Stimulated activated CD4-positive, alpha-beta T cell treated with anti-CD3 and anti-CD28 coated beads, Interleukin-1b, Interleukin-23, amount 100 ng/mL, for 48 hours (primary cell): ENCODE measurements around the gene MBLAC1.

Experiments used
- DNase-seq: peaks from one replicate; pipeline ENCODE4 v3.0.0-alpha.2; 2020

The MBLAC1 gene

DNA sequence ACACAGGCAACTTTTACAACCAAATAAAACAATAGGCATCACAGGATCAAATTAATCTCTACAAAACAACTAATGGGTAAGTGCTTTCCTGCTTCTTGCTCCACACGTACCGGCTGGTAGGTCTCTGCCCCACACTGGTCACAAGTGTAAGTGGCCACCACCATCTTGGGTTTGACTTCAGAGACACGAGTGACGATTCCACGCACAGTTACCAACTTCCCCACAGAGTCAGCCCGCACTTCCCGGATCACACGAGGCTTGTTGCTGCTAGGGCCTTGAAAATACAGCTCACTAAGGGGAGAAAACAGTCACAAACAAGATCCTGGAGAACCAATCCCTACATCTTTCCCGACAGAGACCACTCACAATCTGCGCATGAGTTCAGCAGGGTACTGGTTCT, 27.9 kb upstream of the MBLAC1 start:
- no peak for DNase-seq

DNA sequence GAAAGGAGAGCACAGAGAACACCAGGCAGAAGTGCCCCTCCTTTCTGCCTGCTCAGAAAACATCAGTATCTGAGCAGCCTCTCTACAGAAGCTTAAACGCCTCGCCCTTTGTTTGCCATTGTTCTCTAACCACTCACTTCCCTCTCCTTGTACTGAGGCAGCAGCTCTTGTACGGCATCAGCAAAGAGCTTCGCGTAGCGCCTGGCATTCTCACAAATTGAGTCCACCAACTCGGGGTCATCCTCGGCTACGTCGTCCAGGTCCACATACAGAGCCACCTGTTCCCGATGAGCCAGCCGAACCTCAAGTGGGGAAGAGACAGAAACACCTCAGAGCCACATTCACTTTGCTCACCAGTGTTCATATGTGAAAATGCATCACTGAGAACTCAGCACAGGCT, 27.3 kb upstream of the MBLAC1 start:
- DNase-seq, result no peak

DNA sequence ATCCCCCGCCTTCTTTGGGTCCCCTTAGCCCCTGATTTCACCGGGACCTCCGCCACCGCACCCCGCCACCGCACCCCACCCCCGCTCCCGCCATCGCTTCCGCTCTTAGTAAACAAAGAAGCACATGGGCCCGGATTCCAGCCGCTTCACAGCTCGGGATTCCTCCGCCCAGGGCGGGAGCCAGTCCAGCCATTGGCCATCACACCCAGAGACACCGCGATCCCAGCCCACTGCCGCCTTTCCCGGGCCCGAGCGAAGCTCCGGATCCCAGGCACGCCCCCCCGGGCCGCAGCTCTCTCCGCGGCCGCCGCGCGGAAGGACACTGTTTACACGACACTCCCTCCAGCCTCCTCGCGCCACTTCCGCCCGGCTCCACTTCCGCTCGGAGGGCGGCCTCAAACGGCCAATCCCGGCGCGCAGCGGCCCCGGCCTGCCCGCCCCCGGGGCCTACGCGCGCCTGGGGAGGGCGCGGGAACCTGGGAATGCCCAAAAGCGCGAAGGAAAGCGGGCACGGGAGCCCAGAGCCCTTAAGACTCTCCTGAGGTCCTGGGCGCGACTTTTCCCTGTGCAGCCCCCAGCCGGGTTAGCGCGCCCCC, 26.2 kb upstream of the MBLAC1 start:
- DNase-seq, result peak; percentile 87

DNA sequence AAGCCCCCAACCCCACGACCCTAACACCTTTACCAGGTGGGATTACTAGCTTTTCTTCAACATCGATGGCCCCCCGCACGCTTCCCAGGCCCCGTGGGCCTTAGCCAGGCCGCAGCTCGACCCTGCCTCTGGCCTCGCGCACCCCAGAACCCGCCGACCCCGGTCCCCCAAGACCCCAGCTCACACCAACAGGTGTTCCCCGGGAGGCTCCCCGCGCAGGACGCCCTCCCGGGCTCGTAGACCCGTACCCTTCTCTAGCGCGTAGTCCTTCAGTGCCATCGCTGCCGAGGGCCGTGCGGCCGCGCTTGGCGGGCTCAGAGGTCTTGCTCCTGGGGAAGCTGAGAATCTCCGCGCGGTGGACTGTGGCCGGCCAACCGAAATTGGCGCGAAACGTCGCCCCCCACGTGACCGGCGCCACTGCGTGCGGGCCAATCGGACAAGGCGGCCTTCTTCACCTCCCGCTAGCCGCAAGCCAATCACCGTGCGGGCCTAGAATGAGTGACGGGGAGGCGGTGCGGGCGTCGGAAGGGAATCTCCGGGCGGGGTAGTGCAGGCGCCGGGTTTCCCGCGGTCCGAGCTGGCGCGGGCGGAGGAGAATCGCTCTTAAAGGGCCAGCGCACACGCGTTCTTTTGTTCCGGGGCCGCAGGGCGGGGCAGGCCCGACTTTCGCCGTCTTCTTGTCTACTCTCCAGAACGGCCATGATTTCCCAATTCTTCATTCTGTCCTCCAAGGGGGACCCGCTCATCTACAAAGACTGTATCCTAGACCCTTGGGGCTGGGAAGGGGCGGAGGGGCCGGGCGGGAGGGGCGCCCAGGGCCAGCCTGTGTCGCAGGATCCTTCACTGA, 25.5 kb upstream of the MBLAC1 start, which contains the start of the genes AP4M1 and MCM7:
Gene AP4M1 (plus strand): TSS at position 628 of the 847 bp plus-strand sequence. CDS start 72 bp downstream, at position 700.
Gene MCM7 (minus strand): TSS at position 382 of the 847 bp plus-strand sequence. CDS start 103 bp downstream, at position 279.
- DNase-seq, result peak; percentile 99

DNA sequence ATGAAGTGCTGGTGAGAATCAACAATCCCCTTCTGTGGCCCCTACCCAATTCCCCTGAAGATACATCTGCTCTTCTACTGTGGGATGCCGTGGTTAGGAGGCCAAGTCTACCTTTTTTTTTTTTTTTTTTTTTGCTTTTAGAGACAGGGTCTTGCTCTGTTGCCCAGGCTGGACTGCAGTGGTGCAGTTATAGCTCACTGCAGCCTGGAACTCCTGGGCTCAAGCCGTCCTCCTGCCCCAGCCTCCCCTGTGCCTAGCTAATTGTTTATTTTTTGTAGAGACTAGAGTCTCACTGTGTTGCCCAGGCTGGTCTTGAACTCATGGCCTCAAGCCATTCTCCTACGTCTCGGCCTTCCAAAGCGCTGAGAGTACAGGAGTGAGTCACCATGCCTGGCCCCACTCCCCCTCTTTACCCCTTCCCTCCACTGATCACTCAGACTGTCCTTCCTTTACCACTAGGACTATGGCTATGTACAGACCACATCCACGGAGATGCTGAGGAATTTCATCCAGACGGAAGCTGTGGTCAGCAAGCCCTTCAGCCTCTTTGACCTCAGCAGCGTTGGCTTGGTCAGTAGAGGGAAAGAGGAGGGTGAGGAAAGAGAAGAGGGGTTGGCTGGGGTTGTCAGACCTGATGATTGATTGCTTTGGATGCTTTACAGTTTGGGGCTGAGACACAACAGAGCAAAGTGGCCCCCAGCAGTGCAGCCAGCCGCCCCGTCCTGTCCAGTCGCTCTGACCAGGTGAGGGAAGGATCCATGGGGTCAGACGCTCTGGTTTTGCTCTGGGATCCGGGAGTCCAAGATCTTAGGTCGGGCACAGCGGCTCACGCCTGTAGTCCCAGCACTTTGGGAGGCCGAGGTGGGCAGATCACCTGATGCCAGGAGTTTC, 23.6 kb upstream of the MBLAC1 start:
- DNase-seq, result no peak

DNA sequence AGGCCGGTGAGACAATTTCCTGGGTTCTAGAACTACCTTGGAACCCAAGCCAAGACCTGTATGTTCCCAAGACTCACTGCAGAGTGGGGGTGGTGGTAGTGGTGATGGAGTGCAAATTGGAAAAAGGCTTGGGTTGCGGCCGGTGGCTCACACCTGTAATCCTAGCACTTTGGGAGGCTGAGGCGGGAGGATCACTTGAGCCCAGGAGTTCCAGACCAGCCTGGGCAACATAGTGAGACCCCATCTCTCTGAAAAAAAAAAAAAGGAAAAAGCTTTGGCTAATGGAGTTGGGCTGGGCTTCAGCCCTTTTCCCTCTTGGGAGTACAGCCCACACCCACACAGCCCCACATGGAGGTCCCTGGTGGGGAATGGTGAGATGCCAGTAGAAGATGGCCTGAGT, 21.2 kb upstream of the MBLAC1 start:
- DNase-seq, result no peak

DNA sequence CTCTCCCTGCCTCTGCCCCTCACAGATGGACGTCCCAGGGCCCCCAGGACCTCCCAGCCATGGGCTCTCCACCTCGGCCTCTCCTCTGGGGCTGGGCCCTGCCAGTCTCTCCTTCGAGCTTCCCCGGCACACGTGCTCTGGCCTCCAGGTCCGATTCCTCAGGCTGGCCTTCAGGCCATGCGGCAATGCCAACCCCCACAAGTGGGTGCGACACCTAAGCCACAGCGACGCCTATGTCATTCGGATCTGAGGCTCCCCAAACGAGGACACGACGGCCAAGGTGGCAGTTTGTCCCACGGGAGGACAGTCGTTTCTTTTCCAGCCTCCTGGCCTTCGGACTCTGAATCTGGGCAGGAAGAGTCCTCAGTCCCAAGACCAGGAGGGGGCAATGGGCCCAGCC, 20.1 kb upstream of the MBLAC1 start:
- DNase-seq, result no peak

DNA sequence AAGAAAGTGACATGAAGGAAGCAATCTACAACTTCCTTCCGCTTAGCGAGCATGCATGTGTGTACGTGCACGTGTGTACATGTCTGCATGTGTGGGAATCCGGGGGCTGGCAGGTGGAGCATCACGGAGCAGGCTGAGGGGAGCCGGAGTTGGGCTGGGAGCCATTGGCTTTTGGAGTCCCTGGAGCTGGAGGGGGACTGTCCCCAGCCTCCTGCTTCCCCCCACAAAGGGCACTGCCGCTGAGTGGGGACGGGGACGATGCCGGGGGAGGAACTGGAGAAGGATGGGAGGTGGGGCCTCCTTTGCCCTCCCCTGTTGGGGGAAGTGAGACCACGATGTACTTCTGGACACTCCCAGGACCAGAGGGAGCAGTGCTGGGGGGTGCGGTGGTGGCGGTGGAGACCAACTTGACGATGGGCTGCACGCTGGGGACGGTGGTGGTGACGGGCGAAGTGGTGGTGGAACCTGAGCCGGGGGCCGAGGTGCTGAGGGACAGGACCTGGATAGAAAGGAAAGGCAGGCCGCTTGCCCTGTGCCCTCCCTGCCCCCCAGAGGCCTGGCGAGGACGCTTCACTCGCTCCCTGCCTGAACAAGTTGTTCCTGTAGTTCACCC, 19.5 kb upstream of the MBLAC1 start:
- no peak for DNase-seq

DNA sequence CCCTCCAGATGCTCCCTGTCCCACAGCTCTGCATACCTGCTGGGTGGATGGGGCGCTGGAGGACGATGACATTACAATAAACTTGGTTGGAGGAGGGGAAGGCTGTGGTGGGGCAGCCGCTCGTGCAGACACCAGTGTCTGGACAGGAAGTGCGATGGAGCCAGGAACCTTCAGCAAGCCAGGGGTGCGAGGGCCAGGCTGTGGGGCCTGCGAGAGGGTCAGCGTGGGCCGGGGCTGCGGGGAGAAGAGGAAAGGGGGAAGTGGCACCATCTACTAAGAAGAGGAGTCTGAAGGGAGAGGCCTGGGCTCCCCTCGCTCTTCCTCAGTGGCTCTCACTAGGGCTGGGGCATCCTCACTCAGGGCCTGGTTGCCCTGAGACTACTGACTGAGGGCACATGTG, 18.9 kb upstream of the MBLAC1 start:
- DNase-seq, result no peak

DNA sequence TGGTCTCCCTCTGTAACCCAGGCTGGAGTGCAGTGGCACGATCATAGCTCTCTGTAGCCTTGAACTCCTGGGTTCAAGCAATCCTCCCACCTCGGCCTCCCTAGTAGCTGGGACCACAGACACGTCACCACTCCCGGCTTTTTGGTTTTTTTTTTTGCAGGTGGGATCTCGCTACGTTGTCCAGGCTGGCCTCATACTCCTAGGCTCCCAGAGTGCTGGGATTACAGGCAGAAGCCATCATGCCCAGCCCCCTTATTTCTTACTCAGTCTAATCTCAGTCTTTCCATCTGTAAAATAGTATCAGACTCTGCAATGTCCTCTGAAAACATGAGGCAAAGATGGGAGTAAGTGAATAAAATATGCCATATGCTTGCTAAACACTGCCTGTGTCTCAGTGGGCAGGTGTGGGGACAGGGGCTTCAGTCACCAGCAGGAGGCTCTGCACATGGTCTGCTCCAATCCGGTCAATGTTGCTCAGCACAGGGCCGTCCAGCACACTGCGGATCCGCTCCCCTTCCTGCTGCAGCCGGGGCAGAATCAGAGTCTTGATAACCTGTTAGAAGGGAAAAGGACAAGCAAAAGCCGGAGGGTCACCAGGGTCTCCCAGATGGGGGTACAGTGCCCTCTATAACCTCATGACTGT, 17.1 kb upstream of the MBLAC1 start:
- no peak for DNase-seq

DNA sequence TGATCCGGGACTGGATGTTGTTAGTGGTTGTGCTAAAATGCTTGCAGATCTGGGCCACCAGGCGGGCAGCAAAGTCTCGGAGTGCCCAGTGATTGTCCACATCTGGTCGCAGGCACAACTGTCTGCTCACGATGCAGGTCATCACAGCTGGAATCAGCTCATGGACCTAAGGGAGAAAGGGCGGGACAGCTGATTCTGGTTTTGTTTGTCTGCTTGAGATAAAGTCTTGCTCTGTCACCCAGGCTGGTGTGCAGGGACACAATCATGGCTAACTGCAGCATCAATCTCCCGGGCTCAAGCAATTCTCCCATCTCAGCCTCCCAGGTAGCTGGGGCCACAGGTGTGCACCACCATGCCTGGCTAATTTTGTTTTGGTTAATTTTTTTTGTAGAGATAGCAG, 15.6 kb upstream of the MBLAC1 start:
- no peak for DNase-seq

DNA sequence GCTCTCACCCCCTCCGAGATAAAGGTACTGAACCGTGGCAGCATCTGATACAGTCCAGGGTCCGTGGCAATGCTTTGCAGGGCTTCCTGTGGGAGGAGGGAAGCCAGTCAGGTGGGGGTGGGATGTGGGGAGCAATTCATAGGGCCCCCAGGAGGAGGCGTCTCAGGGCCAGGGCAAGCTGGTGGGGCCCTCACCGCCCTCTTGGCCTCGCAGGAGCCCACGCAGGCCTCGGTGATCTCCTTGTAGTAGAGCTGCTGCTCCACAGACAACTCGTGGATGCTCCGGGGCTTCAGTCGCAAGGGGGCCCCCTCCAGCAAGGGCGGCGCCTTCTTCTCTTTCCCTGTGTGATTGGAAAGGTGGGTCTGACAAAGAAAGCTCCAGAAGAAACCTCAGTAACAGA, 14.9 kb upstream of the MBLAC1 start:
- DNase-seq, result no peak

DNA sequence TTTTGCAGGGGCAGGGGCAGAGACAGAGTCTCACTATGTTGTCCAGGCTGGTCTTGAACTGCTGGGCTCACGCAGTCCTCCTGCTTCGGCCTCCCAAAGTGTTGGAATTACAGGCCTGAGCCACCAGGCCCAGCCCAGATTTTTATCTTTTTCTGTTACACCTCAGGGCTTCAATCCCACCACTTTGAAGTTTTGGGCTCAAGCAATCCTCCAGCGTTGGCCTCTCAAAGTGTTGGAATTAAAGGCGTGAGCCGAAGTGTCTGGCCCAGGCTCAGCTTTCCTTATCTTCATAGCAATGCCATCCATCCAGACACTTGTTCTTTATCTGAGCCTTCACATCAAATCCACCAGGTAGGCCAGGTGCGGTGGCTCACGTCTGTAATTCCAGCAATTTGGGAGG, 11.7 kb upstream of the MBLAC1 start:
- DNase-seq, result no peak

DNA sequence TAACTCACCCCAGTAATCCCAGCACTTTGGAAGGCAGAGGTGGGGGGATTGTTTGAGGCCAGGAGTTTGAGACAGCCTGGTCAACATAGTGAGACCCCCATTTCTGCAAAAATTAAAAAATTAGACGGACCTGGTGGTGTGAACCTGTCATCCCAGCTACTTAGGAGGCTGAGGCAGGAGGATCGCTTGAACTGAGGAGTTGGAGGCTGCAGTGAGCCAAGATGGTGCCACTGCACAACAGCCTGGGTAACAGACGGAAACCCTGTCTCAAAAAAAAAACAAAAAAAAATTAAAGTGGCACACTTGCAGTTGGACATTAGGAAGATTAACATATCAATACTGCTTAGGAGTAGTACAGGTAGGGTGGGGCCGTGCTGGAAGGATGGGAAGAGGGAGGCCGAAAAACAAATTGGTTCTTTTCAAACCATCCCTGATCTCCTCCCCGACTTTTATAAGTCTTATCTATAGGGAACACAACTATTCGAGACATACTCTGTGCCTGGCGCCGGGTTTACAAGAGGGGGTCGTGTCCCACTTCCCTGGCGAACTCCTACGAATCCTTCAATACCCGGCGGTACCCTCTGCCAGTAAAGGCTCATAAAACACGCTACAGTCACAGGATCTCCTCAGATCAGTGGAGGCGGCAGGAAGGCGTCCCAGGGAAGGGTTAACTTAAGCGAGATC, 8.2 kb upstream of the MBLAC1 start:
- DNase-seq, result no peak

DNA sequence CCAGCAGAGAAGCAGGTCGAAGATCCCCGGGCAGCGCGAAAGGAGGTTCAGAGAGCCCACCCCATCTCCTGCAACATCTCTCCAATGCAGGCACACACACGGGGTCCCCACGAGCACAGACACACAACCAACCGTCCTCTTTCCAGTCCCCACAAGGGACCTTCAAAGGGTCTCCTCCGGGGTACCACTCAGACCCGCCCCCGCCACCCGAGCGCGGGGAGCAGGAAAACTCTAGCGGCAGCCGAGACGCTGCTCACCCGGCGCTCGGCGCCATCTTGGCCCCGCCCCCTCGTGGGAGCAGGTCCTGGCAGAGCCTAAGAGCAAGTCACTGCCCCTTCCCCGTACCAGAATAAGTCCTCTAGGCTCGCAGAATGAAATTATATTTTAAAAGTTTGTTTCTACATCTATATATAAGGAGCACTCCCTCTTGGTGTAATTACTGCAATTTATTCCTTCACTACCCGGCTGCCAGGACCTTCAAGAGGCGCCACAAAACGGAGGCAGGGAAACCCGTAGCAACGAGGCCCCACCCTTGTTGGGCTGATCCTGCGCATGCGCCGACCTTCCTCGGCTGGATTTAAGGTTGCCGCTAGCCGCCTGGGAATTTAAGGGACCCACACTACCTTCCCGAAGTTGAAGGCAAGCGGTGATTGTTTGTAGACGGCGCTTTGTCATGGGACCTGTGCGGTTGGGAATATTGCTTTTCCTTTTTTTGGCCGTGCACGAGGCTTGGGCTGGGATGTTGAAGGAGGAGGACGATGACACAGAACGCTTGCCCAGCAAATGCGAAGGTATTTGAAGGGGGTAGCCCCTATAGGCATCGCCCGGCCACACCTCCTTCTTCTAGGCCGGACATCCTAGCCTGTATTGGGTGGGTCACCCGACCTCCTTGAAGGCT, 7.4 kb upstream of the MBLAC1 start, which contains the start of the genes CNPY4 and TAF6:
Gene CNPY4 (plus strand): TSS at position 563 of the 898 bp plus-strand sequence. CDS start 111 bp downstream, at position 674.
Gene TAF6 (minus strand): TSS at position 287 of the 898 bp plus-strand sequence. CDS start 5,149 bp downstream, outside the sequence.
- peak; percentile 95 for DNase-seq

DNA sequence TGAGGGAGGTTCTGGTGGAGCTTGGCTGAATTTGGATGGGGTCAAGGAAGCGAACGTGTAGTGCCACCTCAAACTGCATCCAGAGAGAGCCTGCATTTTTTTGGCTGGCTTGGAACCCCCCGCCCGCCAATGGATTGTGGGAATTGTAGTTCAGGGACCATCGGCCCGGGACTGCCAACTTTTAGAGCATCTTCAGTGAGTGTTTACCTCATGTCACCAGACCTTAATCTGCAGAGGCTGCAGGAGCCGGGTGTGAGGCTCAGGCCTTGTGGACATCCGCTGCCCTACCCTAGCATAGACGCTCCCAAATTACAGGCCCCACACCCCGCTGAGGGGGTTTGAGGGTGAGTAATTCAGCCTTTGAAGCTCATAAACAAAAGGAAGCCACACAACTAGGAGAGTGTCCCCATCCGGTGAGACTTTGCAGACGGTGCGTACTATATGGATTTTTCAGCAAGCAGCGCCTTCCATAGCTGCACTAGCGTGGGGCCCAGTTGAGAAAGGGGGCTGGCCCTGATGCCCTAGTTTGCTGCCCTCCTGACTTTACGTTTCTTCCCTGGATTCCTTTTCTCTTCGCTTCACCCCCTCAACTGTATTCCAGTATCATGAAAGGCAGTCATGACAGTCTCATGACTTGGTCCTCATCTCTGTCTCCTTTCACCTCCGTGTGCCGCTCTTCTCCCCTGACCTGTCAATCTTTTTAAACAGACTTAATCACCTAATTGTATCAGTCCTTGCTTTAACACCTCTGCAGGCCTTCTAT, 6.6 kb upstream of the MBLAC1 start:
- DNase-seq, result peak; percentile 75

DNA sequence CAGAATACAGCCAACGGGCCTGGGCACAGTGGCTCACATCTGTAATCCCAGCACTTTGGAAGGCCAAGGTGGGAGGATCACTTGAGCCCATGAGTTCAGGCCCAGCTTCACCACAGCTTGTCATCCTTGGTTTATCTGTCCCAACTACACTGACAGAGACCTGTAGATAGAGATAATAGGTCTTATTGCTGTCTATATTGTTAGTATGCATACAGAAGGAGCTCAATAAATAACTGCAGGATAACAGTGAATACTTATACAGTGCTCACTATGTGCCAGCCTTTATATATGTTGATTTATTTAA, 6.1 kb upstream of the MBLAC1 start:
- no peak for DNase-seq

DNA sequence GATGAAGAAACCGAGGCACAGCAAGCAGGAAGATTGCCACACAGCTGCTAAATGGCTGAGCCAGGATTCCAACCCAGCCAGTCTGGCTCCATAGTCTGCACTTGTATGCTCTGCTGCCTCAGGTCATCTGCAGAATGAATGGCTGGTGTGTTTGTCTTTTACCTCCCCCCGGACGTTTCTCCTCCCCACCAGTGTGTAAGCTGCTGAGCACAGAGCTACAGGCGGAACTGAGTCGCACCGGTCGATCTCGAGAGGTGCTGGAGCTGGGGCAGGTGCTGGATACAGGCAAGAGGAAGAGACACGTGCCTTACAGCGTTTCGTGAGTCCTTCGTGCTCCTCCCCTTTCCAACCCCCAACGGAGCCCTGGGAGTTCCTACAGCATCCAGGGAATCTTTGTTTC, 4.7 kb upstream of the MBLAC1 start:
- no peak for DNase-seq

DNA sequence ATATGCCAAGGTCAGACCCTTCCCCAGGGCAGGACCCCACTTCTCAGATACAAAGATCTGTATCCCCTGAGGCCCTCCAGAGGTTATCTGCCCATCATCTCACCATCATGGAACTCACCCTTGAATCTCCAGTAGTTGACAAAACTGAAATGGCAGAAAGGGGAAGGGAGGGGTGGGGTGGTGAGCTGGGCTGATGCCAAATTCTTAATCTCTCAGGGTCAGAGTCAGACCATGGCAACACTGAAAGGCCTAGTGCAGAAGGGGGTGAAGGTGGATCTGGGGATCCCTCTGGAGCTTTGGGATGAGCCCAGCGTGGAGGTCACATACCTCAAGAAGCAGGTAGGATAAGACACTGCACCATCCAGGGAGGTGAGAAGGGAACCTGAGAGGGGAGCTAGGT, 4.2 kb upstream of the MBLAC1 start:
- no peak for DNase-seq
